ENCODE measurements around the gene MEG3. TPM values are rescaled to one million over a fixed set of nuclear protein-coding genes. Genes with fewer than 3 reads are reported as not detected.

Gene MEG3
- total and polyA plus RNA-seq, 2 of the 4 experiments (the other 2 are of a cell fraction) = 31.5 to 556 TPM

GRCh38 chr14:100813291-100813690 lies 12.6 kb upstream of the MEG3 start:
- ChIA-PET CTCF (no interaction called here), POLR2A (ENCODE audit: unreplicated experiment) (no interaction called here)
- H4K5ac ChIP-seq (ENCODE audit: low read depth, low read length) = no peak overlapping the region
- no peak overlapping the region for H3K27ac ChIP-seq (ENCODE audit: insufficient read depth, low read length)
- no peak overlapping the region for H3K18ac ChIP-seq (ENCODE audit: low read depth, low read length)
- peaks cover 12% of the 10 kb centered on the region for H3K4me1 ChIP-seq (ENCODE audit: control insufficient read depth, insufficient read depth, low read length)
- dilution Hi-C loops (cut with HindIII; ENCODE audit: low sequenced_read_pairs, unreplicated experiment) = no loop called here
- 0 out of 4 replicates have a peak, but pooled peaks cover 0 to 5% of the 10 kb centered on the region in 2 experiments for H3K79me1 ChIP-seq (ENCODE audit: low read depth in 1 of 2, low read length in 2 of 2)
- peaks cover 13% of the 10 kb centered on the region for H3K27me3 ChIP-seq (ENCODE audit: control insufficient read depth, insufficient read depth, low read length)
- H2BK5ac ChIP-seq (ENCODE audit: low read depth, low read length, poor library complexity, severe bottlenecking) = no peak overlapping the region
- H4K91ac ChIP-seq (ENCODE audit: insufficient read depth, low read depth, low read length) = no peak overlapping the region
- H2AK5ac ChIP-seq (ENCODE audit: low read depth, low read length) = no peak overlapping the region
- no peak overlapping the region for H2AK9ac ChIP-seq (replicated peaks; ENCODE audit: low read depth, low read length, poor library complexity)
- H2BK20ac ChIP-seq (ENCODE audit: low read depth, low read length) = no peak overlapping the region
- no peak overlapping the region for H3K56ac ChIP-seq (ENCODE audit: extremely low read depth, insufficient read depth, low read length)
- no peak overlapping the region for H3K14ac ChIP-seq (replicated peaks; ENCODE audit: low read depth, low read length)
- H3K9me3 ChIP-seq (ENCODE audit: control insufficient read depth, insufficient read depth, low read length) = peaks cover 36% of the 10 kb centered on the region
- no peak overlapping the region for H3K9ac ChIP-seq (ENCODE audit: low read depth, low read length)
- WGBS, 2 experiments (ENCODE audit: extremely low coverage in 2 of 2, insufficient read length in 1 of 2) = no CpG with 5 or more reads among the region's 10 CpGs
- no peak overlapping the region for H3K4ac ChIP-seq (ENCODE audit: low read depth, low read length)
- in situ Hi-C loops (cut with MboI; ENCODE audit: low sequenced_read_pairs) = no loop called here
- no peak overlapping the region for H4K8ac ChIP-seq (ENCODE audit: low read depth in 2 of 2, low read length in 2 of 2)
- intact Hi-C loops (cut with micrococcal nuclease) = no loop called here
- H3K4me3 ChIP-seq (ENCODE audit: insufficient read depth, low read depth, low read length) = no peak overlapping the region
- H2BK15ac ChIP-seq (ENCODE audit: low read depth, low read length) = no peak overlapping the region
- H3K36me3 ChIP-seq (ENCODE audit: control insufficient read depth, insufficient read depth, low read length) = no peaks in the 10 kb centered on the region
- TF ChIP-seq CHD1 (IDR thresholded peaks at IDR 0.05; ENCODE audit: low read depth, low read length) (no peak), CEBPB (IDR thresholded peaks at IDR 0.05; ENCODE audit: low read depth, low read length) (no peak), BHLHE40 (IDR thresholded peaks at IDR 0.05; ENCODE audit: low read depth, low read length) (no peak), MAZ (IDR thresholded peaks at IDR 0.05; ENCODE audit: borderline replicate concordance, low read depth, low read length) (no peak), POLR2A (IDR thresholded peaks at IDR 0.05; ENCODE audit: low read depth, low read length) (no peak), FOS (IDR thresholded peaks at IDR 0.05; ENCODE audit: low read depth, low read length) (no peak), RAD21 (IDR thresholded peaks at IDR 0.05; ENCODE audit: low read length) (no peak), SMC3 (IDR thresholded peaks at IDR 0.05; ENCODE audit: low read depth, low read length) (no peak), ELK1 (IDR thresholded peaks at IDR 0.05; ENCODE audit: borderline replicate concordance, low read depth, low read length) (no peak), RCOR1 (IDR thresholded peaks at IDR 0.05; ENCODE audit: insufficient replicate concordance, low read length) (no peak)
- H2BK120ac ChIP-seq (ENCODE audit: low read depth, low read length) = no peak overlapping the region
- no peak for ATAC-seq (ENCODE audit: low read depth)
- H4K20me1 ChIP-seq (ENCODE audit: insufficient read depth, low read length) = no peaks in the 10 kb centered on the region
- no peak for DNase-seq
- H3K9me1 ChIP-seq (ENCODE audit: insufficient read depth, low read length) = peaks cover 14% of the 10 kb centered on the region
- no peak overlapping the region for H2AFZ ChIP-seq (replicated peaks; ENCODE audit: low read length, poor library complexity)
- no peak overlapping the region for H3K23ac ChIP-seq (ENCODE audit: low read depth, low read length)
- H3K4me2 ChIP-seq (ENCODE audit: low read depth, low read length) = no peak overlapping the region
- BruUV-seq (replicated peaks) = no TSS peak
